SK-N-SH treated with all-trans-retinoic acid at 6 μM for 48 hours (cell line): Measurements from ENCODE around the gene SPATA12.

Experiments
- ATAC-seq: fragments of 200-7000 bp; cut with Tn5 transposase; 3 replicates; pipeline ENCODE4 v1.9.1; 2020; ENCODE audit warnings: mild to moderate bottlenecking, moderate library complexity
- ARNTL ChIP-seq: fragments of 450-650 bp; formaldehyde crosslinking; IDR thresholded peaks from 2 replicates; pipeline ENCODE4 v1.5.0; 2020; ENCODE audit warnings: low read depth, mild to moderate bottlenecking, moderate library complexity, borderline replicate concordance
- BACH2 ChIP-seq: fragments of 250-450 bp; sonication (Bioruptor Pico); IDR thresholded peaks from 2 replicates; pipeline ENCODE4 v1.9.0; 2021; ENCODE audit warnings: mild to moderate bottlenecking, borderline replicate concordance
- CREB5 ChIP-seq: fragments of 250-450 bp; sonication (Bioruptor Pico); IDR thresholded peaks from 2 replicates; pipeline ENCODE4 v1.5.1; 2020; ENCODE audit warnings: low read depth, mild to moderate bottlenecking, moderate library complexity
- CSDC2 ChIP-seq: fragments of 250-450 bp; sonication (Bioruptor Pico); IDR thresholded peaks from 2 replicates; pipeline ENCODE4 v1.5.0; 2020; ENCODE audit warnings: mild to moderate bottlenecking, moderate library complexity
- CSRNP3 ChIP-seq: fragments of 250-450 bp; sonication (Bioruptor Pico); IDR thresholded peaks from 2 replicates; pipeline ENCODE4 v1.5.1; 2021; ENCODE audit warnings: mild to moderate bottlenecking, moderate library complexity
- ESRRG ChIP-seq: fragments of 250-450 bp; sonication (Bioruptor Pico); IDR thresholded peaks from 2 replicates; pipeline ENCODE4 v1.6.1; 2021; ENCODE audit warnings: mild to moderate bottlenecking
- GLIS3 ChIP-seq: fragments of 250-450 bp; sonication (Bioruptor Pico); IDR thresholded peaks from 2 replicates; pipeline ENCODE4 v1.5.0; 2020; ENCODE audit warnings: mild to moderate bottlenecking, moderate library complexity
- ISL1 ChIP-seq: fragments of 250-450 bp; sonication (Bioruptor Pico); IDR thresholded peaks from 2 replicates; pipeline ENCODE4 v2.1.2; 2022; ENCODE audit warnings: mild to moderate bottlenecking, moderate library complexity
- OSR1 ChIP-seq: fragments of 250-450 bp; sonication (Bioruptor Pico); IDR thresholded peaks from 2 replicates; pipeline ENCODE4 v1.8.0; 2022; ENCODE audit warnings: moderate library complexity, mild to moderate bottlenecking, inconsistent platforms
- PATZ1 ChIP-seq: fragments of 250-450 bp; sonication (Bioruptor Pico); IDR thresholded peaks from 2 replicates; pipeline ENCODE4 v1.8.0; 2020; ENCODE audit warnings: mild to moderate bottlenecking, moderate library complexity, borderline replicate concordance
- POU6F1 ChIP-seq: fragments of 250-450 bp; sonication (Bioruptor Pico); IDR thresholded peaks from 2 replicates; pipeline ENCODE4 v1.8.0; 2021; ENCODE audit warnings: low read depth, mild to moderate bottlenecking, moderate library complexity, borderline replicate concordance
- PPARA ChIP-seq: fragments of 250-450 bp; sonication (Bioruptor Pico); IDR thresholded peaks from 2 replicates; pipeline ENCODE4 v1.5.0; 2020; ENCODE audit warnings: mild to moderate bottlenecking, borderline replicate concordance
- RARB ChIP-seq: fragments of 250-450 bp; sonication (Bioruptor Pico); IDR thresholded peaks from 2 replicates; pipeline ENCODE4 v1.8.0; 2021; ENCODE audit warnings: mild to moderate bottlenecking, moderate library complexity
- SNAI2 ChIP-seq: fragments of 250-450 bp; sonication (Bioruptor Pico); IDR thresholded peaks from 2 replicates; pipeline ENCODE4 v1.5.0; 2020; ENCODE audit warnings: mild to moderate bottlenecking, moderate library complexity
- TCF4 ChIP-seq: fragments of 250-450 bp; sonication (Bioruptor Pico); IDR thresholded peaks from 2 replicates; pipeline ENCODE4 v1.8.0; 2021; ENCODE audit warnings: mild to moderate bottlenecking, moderate library complexity, borderline replicate concordance
- TOX ChIP-seq: fragments of 250-450 bp; sonication (Bioruptor Pico); IDR thresholded peaks from 2 replicates; pipeline ENCODE4 v1.8.0; 2021; ENCODE audit warnings: mild to moderate bottlenecking, moderate library complexity, borderline replicate concordance
- ZC3H10 ChIP-seq: fragments of 250-450 bp; sonication (Bioruptor Pico); IDR thresholded peaks from 2 replicates; pipeline ENCODE4 v1.5.1; 2021; ENCODE audit warnings: mild to moderate bottlenecking, moderate library complexity
- ZFP3 ChIP-seq: fragments of 250-450 bp; sonication (Bioruptor Pico); IDR thresholded peaks from 2 replicates; pipeline ENCODE4 v1.5.0; 2020; ENCODE audit warnings: mild to moderate bottlenecking, moderate library complexity
- ZFP30 ChIP-seq: fragments of 450-650 bp; formaldehyde crosslinking; IDR thresholded peaks from 2 replicates; pipeline ENCODE4 v1.5.0; 2022; ENCODE audit warnings: mild to moderate bottlenecking, moderate library complexity
- ZNF565 ChIP-seq: fragments of 450-650 bp; formaldehyde crosslinking; conservative IDR thresholded peaks from 2 replicates; pipeline ENCODE4 v1.5.0; 2020; ENCODE audit warnings: low read depth, mild to moderate bottlenecking, moderate library complexity
- ZNF70 ChIP-seq: fragments of 450-650 bp; formaldehyde crosslinking; IDR thresholded peaks from 2 replicates; pipeline ENCODE4 v1.5.0; 2020; ENCODE audit warnings: mild to moderate bottlenecking, moderate library complexity
- ZNF8 ChIP-seq: fragments of 450-650 bp; formaldehyde crosslinking; IDR thresholded peaks from 2 replicates; pipeline ENCODE4 v1.5.0; 2020; ENCODE audit warnings: mild to moderate bottlenecking, moderate library complexity
- TF ChIP-seq, protein P1 (sequence below): fragments of 250-450 bp; sonication (Bioruptor Pico); IDR thresholded peaks from 2 replicates; pipeline ENCODE4 v1.5.0; 2020; ENCODE audit warnings: mild to moderate bottlenecking, moderate library complexity

Gene SPATA12

DNA sequence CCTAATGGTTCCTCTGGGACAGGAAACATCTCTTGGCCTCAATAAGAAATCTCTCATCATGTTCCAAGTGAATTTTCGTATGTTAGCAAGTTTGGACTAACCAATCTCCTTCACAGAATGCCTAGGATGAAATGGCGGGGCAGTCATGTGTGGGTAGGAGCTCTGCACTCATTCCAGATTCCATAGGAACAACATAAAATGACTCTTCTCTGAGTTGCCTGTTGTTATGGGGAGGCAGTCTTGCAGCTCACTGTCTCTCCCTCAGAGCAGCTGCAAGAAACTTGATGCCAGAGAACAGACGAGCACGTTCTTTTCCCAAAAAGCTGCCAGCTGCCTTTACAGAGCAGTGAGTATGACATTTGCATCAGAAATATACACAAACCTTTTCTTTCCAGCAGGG lies 34.1 kb downstream of the SPATA12 start (continued):
- TF ChIP-seq, protein P1, sequence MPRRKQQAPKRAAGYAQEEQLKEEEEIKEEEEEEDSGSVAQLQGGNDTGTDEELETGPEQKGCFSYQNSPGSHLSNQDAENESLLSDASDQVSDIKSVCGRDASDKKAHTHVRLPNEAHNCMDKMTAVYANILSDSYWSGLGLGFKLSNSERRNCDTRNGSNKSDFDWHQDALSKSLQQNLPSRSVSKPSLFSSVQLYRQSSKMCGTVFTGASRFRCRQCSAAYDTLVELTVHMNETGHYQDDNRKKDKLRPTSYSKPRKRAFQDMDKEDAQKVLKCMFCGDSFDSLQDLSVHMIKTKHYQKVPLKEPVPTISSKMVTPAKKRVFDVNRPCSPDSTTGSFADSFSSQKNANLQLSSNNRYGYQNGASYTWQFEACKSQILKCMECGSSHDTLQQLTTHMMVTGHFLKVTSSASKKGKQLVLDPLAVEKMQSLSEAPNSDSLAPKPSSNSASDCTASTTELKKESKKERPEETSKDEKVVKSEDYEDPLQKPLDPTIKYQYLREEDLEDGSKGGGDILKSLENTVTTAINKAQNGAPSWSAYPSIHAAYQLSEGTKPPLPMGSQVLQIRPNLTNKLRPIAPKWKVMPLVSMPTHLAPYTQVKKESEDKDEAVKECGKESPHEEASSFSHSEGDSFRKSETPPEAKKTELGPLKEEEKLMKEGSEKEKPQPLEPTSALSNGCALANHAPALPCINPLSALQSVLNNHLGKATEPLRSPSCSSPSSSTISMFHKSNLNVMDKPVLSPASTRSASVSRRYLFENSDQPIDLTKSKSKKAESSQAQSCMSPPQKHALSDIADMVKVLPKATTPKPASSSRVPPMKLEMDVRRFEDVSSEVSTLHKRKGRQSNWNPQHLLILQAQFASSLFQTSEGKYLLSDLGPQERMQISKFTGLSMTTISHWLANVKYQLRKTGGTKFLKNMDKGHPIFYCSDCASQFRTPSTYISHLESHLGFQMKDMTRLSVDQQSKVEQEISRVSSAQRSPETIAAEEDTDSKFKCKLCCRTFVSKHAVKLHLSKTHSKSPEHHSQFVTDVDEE (CRISPR knock-in tag): no peak
- TF ChIP-seq ISL1 (CRISPR knock-in tag) (no peak), TCF4 (CRISPR knock-in tag) (no peak), RARB (CRISPR knock-in tag) (no peak), ZFP3 (no peak), PPARA (CRISPR knock-in tag) (no peak)

DNA sequence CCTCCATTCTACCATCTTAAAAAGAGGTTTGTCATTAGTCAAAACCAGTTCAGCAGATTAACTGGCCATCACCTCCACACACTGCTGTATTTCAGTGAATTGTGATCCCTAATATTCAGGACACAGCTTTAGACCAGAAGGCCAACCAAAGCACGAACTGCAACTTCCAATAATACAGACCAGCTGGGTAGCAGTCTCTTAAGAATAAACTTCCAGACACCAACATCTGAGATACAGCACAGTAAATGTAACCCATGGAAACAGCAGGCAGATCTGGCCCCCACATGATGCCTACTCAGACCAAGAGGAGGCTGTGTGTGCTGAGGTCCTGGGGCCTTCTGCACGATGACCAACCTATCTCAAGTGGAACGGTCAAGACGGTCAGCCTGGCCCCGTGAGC lies 34.9 kb downstream of the SPATA12 start:
- no peak for ATAC-seq
- TF ChIP-seq OSR1 (CRISPR knock-in tag) (no peak), ZFP30 (no peak), PATZ1 (no peak), PPARA (CRISPR knock-in tag) (no peak), TOX (no peak), ZC3H10 (no peak), ZNF8 (CRISPR knock-in tag) (no peak), CSRNP3 (CRISPR knock-in tag) (no peak), ZFP3 (no peak), GLIS3 (CRISPR knock-in tag) (no peak), RARB (CRISPR knock-in tag) (no peak), CSDC2 (CRISPR knock-in tag) (no peak), ESRRG (CRISPR knock-in tag) (no peak), ARNTL (CRISPR knock-in tag) (no peak), ZNF70 (CRISPR knock-in tag) (no peak), BACH2 (CRISPR knock-in tag) (no peak), SNAI2 (CRISPR knock-in tag) (no peak), CREB5 (CRISPR knock-in tag) (no peak), TCF4 (CRISPR knock-in tag) (no peak)
- TF ChIP-seq, protein P1 (CRISPR knock-in tag): no peak

- no peak for ATAC-seq
Observed at GRCh38 chr3:57097536-57097935, 37.1 kb downstream of the SPATA12 start.

More at GRCh38 chr3:57097536-57097935, 37.1 kb downstream of the SPATA12 start:
- no peak for TF ChIP-seq TOX
- TF ChIP-seq TCF4 (CRISPR knock-in tag): no peak
- TF ChIP-seq ZNF8 (CRISPR knock-in tag): no peak
- no peak for TF ChIP-seq PPARA (CRISPR knock-in tag)
- no peak for TF ChIP-seq ZFP3
- no peak for TF ChIP-seq ARNTL (CRISPR knock-in tag)
- no peak for TF ChIP-seq POU6F1 (CRISPR knock-in tag)
- TF ChIP-seq ESRRG (CRISPR knock-in tag): no peak
- no peak for TF ChIP-seq PATZ1
- no peak for TF ChIP-seq SNAI2 (CRISPR knock-in tag)
- no peak for TF ChIP-seq RARB (CRISPR knock-in tag)
- no peak for TF ChIP-seq ZNF565 (CRISPR knock-in tag)
- TF ChIP-seq BACH2 (CRISPR knock-in tag): no peak
- no peak for TF ChIP-seq ZFP30
- TF ChIP-seq OSR1 (CRISPR knock-in tag): no peak
